GM12878 (cell line): Measurements from ENCODE around the gene SMIM10. TPM values are rescaled to one million over a fixed set of nuclear protein-coding genes. Genes with fewer than 3 reads are reported as not detected.

Experiments used
- ATAC-seq: fragments of 200-7000 bp; cut with Tn5 transposase; 3 replicates; pipeline ENCODE4 v1.9.1; 2020; ENCODE audit warnings: mild to moderate bottlenecking, moderate library complexity
- BruUV-seq: library from RNA; stranded (reverse); fragments of 400-500 nt; replicated peaks from 2 replicates; lab custom pipeline; 2021; lab: Mats Ljungman, UMichigan
- CTCF ChIA-PET: fragments of 300-600 bp; sonication (Branson Sonifier 250); formaldehyde crosslinking; extraction: SDS; loops from one replicate; lab custom pipeline; 2021; ENCODE audit warnings: inconsistent platforms; lab: Yijun Ruan, JAX
- POLR2A ChIA-PET: fragments of 350-600 bp; formaldehyde crosslinking; extraction: SDS; loops from one replicate; lab custom pipeline; 2021; ENCODE audit warnings: inconsistent platforms; lab: Charles Lee
- RAD21 ChIA-PET: fragments of 300-600 bp; sonication (Branson Sonifier 250); formaldehyde crosslinking; loops from one replicate; lab custom pipeline; 2023; ENCODE audit warnings: antibody characterized with exemption; ENCODE audit not compliant: unreplicated experiment; lab: Charles Lee
- SMC1A ChIA-PET: fragments of 300-600 bp; sonication (Branson Sonifier 250); formaldehyde crosslinking; loops from one replicate; lab custom pipeline; 2023; ENCODE audit not compliant: unreplicated experiment, uncharacterized antibody; lab: Charles Lee
- DNase-seq: peaks from one replicate; pipeline ENCODE4 v3.0.0-alpha.2; 2011; ENCODE audit warnings: low read depth, low spot score
- FAIRE-seq: peaks from 3 replicates; lab custom pipeline; 2011; peaks lifted over from hg19 to GRCh38; lab: Jason Lieb, UNC
- H2AFZ ChIP-seq: 2 replicates; pipeline ENCODE4 v1.6.0; 2011; ENCODE audit warnings: low read depth, low read length, control low read depth; ENCODE audit not compliant: control insufficient read depth
- H3K27ac ChIP-seq: 2 replicates; pipeline ENCODE4 v1.5.1; 2011; ENCODE audit warnings: control low read depth; ENCODE audit not compliant: control insufficient read depth, insufficient read depth
- H3K27me3 ChIP-seq, 2 experiments: replicated peaks in 1 of 2; 2 replicates each; pipeline versions ENCODE4 v1.6.0 to v1.6.1; 2011; ENCODE audit warnings: low read length in 1 of 2; ENCODE audit not compliant: control insufficient read depth in 2 of 2, insufficient read depth in 2 of 2
- H3K36me3 ChIP-seq, 2 experiments: 2 replicates each; pipeline ENCODE4 v1.5.1; 2011; ENCODE audit warnings: low read length in 1 of 2; ENCODE audit not compliant: control insufficient read depth in 2 of 2, insufficient read depth in 2 of 2
- H3K4me1 ChIP-seq: 2 replicates; pipeline ENCODE4 v1.6.1; 2011; ENCODE audit warnings: mild to moderate bottlenecking, low read length, moderate library complexity, mixed read lengths; ENCODE audit not compliant: control insufficient read depth, insufficient read depth
- H3K4me2 ChIP-seq: 2 replicates; pipeline ENCODE4 v1.6.0; 2011; ENCODE audit warnings: control low read depth; ENCODE audit not compliant: control insufficient read depth, insufficient read depth
- H3K4me3 ChIP-seq: fragments of 200-600 bp; sonication (generic); 2 replicates; pipeline ENCODE4 v1.5.1; 2016
- H3K79me2 ChIP-seq: 2 replicates; pipeline ENCODE4 v1.6.0; 2011; ENCODE audit warnings: low read length; ENCODE audit not compliant: control insufficient read depth, insufficient read depth
- H3K9ac ChIP-seq: 2 replicates; pipeline ENCODE4 v1.8.0; 2011; ENCODE audit warnings: low read length, control low read depth, mixed read lengths; ENCODE audit not compliant: control insufficient read depth, insufficient read depth
- H3K9me3 ChIP-seq: replicated peaks from 3 replicates; pipeline ENCODE4 v1.5.1; 2011; ENCODE audit warnings: mild to moderate bottlenecking, low read length; ENCODE audit not compliant: control insufficient read depth, insufficient read depth
- H4K20me1 ChIP-seq: 2 replicates; pipeline ENCODE4 v1.6.0; 2011; ENCODE audit not compliant: control insufficient read depth, insufficient read depth
- EP300 ChIP-seq, 2 experiments: fragments of 150-350 bp in 1 of 2; IDR thresholded peaks; 2 replicates each; pipeline ENCODE4 v1.6.1; 2011 to 2012; ENCODE audit warnings: low read depth in 2 of 2, low read length in 2 of 2, borderline replicate concordance in 1 of 2, improper control_type of control experiment in 1 of 2, inconsistent platforms in 1 of 2; ENCODE audit not compliant: control insufficient read depth in 1 of 2
- ESRRA ChIP-seq: IDR thresholded peaks from 2 replicates; pipeline ENCODE4 v1.6.1; 2012; ENCODE audit warnings: mild to moderate bottlenecking, low read length, improper control_type of control experiment
- NRF1 ChIP-seq: conservative IDR thresholded peaks from 2 replicates; pipeline ENCODE4 v1.6.1; 2011; ENCODE audit warnings: mild to moderate bottlenecking, low read depth, low read length, improper control_type of control experiment
- PML ChIP-seq: IDR thresholded peaks from 2 replicates; pipeline ENCODE4 v1.6.1; 2012; ENCODE audit warnings: low read length, inconsistent platforms
- RCOR1 ChIP-seq: conservative IDR thresholded peaks from 2 replicates; pipeline ENCODE4 v1.6.1; 2012; ENCODE audit warnings: low read depth, low read length, improper control_type of control experiment
- SMARCA5 ChIP-seq: fragments of 450-650 bp; IDR thresholded peaks from 2 replicates; pipeline ENCODE4 v1.6.1; 2017; ENCODE audit warnings: mild to moderate bottlenecking
- SP1 ChIP-seq: IDR thresholded peaks from one replicate; pipeline ENCODE4 v1.6.1; 2011; ENCODE audit warnings: low read depth, low read length
- USF1 ChIP-seq: IDR thresholded peaks from 2 replicates; pipeline ENCODE4 v1.6.1; 2011; ENCODE audit warnings: borderline replicate concordance, low read depth, mild to moderate bottlenecking, moderate library complexity, mixed read lengths, low read length; ENCODE audit not compliant: insufficient read depth; ENCODE audit errors: extremely low read length
- ZNF592 ChIP-seq: fragments of 450-650 bp; IDR thresholded peaks from 2 replicates; pipeline ENCODE4 v1.6.1; 2017; ENCODE audit warnings: mild to moderate bottlenecking, moderate library complexity
- WGBS: methylation state at CpG from one replicate; pipeline ENCODE4 v1.1.6; 2016; ENCODE audit warnings: low lambda C conversion rate; ENCODE audit not compliant: insufficient replicate concordance, insufficient coverage; ENCODE audit errors: missing lambda C conversion rate; 5-methylcytosine and 5-hydroxymethylcytosine counted together
- in situ Hi-C: fragments of 300-500 bp; cut with MboI; formaldehyde crosslinking; loops from 9 replicates; pipeline ENCODE4 v1.14.3; 2018; ENCODE audit warnings: mixed read lengths
- intact Hi-C: fragments of 100-400 bp; cut with micrococcal nuclease; formaldehyde crosslinking; loops from one replicate; pipeline ENCODE4 v1.14.2; 2022; ENCODE audit not compliant: unreplicated experiment
- polyA plus RNA-seq, 11 experiments: library from polyadenylated mRNA; depleted of rRNA in 4 of 11; unstranded in 6 of 11; stranded (reverse) in 5 of 11; fragments of >200 nt; fragmentation: Nextera tagmentation in 4 of 11; fragmentation: Illumina TruSeq in 1 of 11; extraction: Ambion mirVana in 4 of 11; extraction: Trizol in 1 of 11; gene quantifications; 1 replicate in 1 of 11; 2 replicates in 10 of 11; pipeline versions ENCODE4 v1.2.1 to v1.2.3, GENCODE V29; 2011 to 2016; ENCODE audit warnings: inconsistent platforms in 2 of 11, missing spikeins in 2 of 11, low read depth in 1 of 11
- total RNA-seq, 4 experiments: library from RNA; depleted of rRNA in 3 of 4; stranded (reverse); fragments of >200 nt in 3 of 4; fragmentation: Illumina TruSeq in 1 of 4; extraction: Trizol in 1 of 4; gene quantifications; 2 replicates each; pipeline versions ENCODE4 v1.2.1 to v1.2.3, GENCODE V29; 2013 to 2021

SMIM10 gene
- total and polyA plus RNA-seq, 10 of the 15 experiments (the other 5 are each of a cell fraction or from before 2014, with no cell fraction given), result 0.04 to 0.16 (median 0.10) TPM; not detected in 6

GRCh38 chrX:135000516-135000915 is 9.7 kb downstream of the SMIM10 start (continued):
- TF ChIP-seq RCOR1, result no peak
- no peak for TF ChIP-seq ESRRA
- TF ChIP-seq SMARCA5, result no peak
- TF ChIP-seq EP300 (IDR thresholded peaks at IDR 0.05; ENCODE audit: borderline replicate concordance in 1 of 2, control insufficient read depth in 1 of 2, low read depth in 2 of 2, low read length in 2 of 2), result no peak
- TF ChIP-seq, all 136 proteins: peak for 0

GRCh38 chrX:135003876-135004623 is 13.3 kb downstream of the SMIM10 start:
- in situ Hi-C loops, result no loop called here
- ATAC-seq, result peak; percentile 99
- intact Hi-C loops, result no loop called here
- Histone ChIP-seq H3K36me3 (no peaks in the 10 kb centered on the region), H3K79me2 (no peaks in the 10 kb centered on the region), H3K4me1 (no peaks in the 10 kb centered on the region), H3K9ac (no peak overlapping the region), H3K4me2 (peak overlapping the region; percentile 72), H4K20me1 (no peaks in the 10 kb centered on the region)
- CTCF ChIA-PET, result interaction anchor here (0.6 kb wide), 1 partner anchor 1965 kb away, joined by 3 read pairs; no protein-coding TSS in a partner anchor
- WGBS, result 32% methylated on average over 34 of the region's 35 CpGs
- POLR2A ChIA-PET, result no interaction called here
- RAD21 ChIA-PET, result no interaction called here
- SMC1A ChIA-PET, result no interaction called here
- no TSS peak for BruUV-seq
- TF ChIP-seq SP1 (peak; percentile 42), PML (no peak), ZNF592 (no peak), NRF1 (peak; percentile 17; the same call in 1 of the 2 replicates), USF1 (peak; percentile 20)
- TF ChIP-seq, all 136 proteins: peak for 3
- no peaks in the 10 kb centered on the region for H3K27me3 ChIP-seq
- no peaks in the 10 kb centered on the region for H3K9me3 ChIP-seq
- peak overlapping the region; percentile 47; the same call in 1 of the 2 replicates for H3K4me3 ChIP-seq
- no peak overlapping the region for H3K27ac ChIP-seq
- DNase-seq (peak; percentile 40), FAIRE-seq (peak; percentile 72)
- peak overlapping the region; percentile 76 for H2AFZ ChIP-seq
